NB4 (cell line): Measurements from ENCODE around the gene COL6A1.

Experiments used
- DNase-seq: peaks from one replicate; pipeline ENCODE4 v3.0.0; 2010; ENCODE audit warnings: low read depth
- H3K4me3 ChIP-seq: one replicate; pipeline ENCODE4 v1.5.1; 2011; ENCODE audit warnings: mild to moderate bottlenecking, low read depth, low read length, moderate library complexity
- MYC ChIP-seq: IDR thresholded peaks from 2 replicates; pipeline ENCODE4 v1.6.1; 2011; ENCODE audit warnings: low read depth, low read length
- POLR2A ChIP-seq: IDR thresholded peaks from 2 replicates; pipeline ENCODE4 v1.6.1; 2011; ENCODE audit warnings: mild to moderate bottlenecking; ENCODE audit not compliant: insufficient read length; ENCODE audit errors: extremely low read depth
- TF ChIP-seq, protein P1 (sequence below): IDR thresholded peaks from 2 replicates; pipeline ENCODE4 v1.6.1; 2011; ENCODE audit warnings: low read depth, low read length
- TF ChIP-seq, protein P2 (sequence below): IDR thresholded peaks from one replicate; pipeline ENCODE4 v1.5.1; 2012; ENCODE audit warnings: low read depth, low read length

Gene COL6A1, protein sequence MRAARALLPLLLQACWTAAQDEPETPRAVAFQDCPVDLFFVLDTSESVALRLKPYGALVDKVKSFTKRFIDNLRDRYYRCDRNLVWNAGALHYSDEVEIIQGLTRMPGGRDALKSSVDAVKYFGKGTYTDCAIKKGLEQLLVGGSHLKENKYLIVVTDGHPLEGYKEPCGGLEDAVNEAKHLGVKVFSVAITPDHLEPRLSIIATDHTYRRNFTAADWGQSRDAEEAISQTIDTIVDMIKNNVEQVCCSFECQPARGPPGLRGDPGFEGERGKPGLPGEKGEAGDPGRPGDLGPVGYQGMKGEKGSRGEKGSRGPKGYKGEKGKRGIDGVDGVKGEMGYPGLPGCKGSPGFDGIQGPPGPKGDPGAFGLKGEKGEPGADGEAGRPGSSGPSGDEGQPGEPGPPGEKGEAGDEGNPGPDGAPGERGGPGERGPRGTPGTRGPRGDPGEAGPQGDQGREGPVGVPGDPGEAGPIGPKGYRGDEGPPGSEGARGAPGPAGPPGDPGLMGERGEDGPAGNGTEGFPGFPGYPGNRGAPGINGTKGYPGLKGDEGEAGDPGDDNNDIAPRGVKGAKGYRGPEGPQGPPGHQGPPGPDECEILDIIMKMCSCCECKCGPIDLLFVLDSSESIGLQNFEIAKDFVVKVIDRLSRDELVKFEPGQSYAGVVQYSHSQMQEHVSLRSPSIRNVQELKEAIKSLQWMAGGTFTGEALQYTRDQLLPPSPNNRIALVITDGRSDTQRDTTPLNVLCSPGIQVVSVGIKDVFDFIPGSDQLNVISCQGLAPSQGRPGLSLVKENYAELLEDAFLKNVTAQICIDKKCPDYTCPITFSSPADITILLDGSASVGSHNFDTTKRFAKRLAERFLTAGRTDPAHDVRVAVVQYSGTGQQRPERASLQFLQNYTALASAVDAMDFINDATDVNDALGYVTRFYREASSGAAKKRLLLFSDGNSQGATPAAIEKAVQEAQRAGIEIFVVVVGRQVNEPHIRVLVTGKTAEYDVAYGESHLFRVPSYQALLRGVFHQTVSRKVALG

DNA sequence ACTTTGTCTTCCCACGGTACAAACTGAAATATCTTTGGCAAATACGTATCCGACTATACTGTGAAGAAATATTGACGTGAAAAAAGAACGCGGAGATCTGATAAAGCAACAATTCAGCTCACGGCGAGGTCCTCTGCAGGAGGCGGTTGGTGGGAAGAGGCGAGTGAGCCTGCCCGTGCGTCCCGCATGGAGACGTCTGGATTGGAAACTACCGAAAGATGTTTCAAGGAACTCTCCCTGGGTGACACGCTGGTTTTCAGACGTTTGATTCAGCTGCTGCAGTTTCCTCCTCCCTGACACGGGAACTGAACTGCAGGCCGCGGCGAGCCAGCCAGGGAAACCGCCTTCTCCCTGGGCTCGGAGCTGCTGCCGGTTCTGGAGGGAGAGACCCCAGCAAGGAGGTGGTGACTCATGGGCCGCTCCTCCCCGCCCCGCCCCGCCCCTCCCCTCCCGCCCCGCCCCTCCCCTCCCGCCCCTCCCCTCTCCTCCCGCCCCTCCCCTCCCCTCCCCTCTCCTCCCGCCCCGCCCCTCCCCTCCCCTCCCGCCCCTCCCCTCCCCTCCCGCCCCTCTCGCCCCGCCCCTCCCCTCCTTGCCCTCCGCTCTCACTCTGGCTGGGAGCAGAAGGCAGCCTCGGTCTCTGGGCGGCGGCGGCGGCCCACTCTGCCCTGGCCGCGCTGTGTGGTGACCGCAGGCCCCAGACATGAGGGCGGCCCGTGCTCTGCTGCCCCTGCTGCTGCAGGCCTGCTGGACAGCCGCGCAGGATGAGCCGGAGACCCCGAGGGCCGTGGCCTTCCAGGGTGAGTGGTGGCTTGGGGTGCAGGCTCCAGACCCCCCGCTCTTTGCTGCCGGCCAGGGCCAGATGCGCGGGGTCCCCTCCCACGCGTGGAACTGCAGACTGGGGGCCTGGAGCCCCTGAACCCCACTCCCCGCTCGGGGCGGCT is at the start of gene COL6A1:
Gene COL6A1 (plus strand): TSS at position 620 of the 941 bp plus-strand sequence. CDS start 81 bp downstream, at position 701.
- peak; percentile 86 for DNase-seq
- H3K4me3 ChIP-seq = peak within 1 kb of the TSS; percentile 6

DNA sequence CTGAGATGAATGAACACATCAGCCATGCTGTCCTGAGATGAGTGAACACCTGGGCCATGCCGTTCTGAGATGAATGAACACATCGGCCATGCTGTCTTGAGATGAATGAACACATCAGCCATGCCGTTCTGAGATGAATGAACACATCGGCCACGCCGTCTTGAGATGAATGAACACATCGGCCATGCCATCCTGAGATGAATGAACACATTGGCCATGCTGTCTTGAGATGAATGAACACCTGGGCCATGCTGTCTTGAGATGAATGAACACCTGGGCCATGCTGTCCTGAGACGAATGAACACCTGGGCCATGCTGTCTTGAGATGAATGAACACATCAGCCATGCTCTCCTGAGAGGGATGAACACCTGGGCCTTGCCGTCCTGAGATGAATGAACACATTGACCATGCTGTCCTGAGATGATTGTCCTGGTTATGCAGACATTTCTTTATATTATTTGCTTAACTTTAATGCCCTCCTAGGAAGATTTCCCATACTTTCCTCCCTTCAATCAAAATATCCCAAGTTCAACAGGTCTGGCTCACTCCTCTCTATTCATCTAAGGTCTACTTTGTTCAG is 48.6 kb upstream of the COL6A1 start:
- no peak for DNase-seq
- TF ChIP-seq, protein P1, sequence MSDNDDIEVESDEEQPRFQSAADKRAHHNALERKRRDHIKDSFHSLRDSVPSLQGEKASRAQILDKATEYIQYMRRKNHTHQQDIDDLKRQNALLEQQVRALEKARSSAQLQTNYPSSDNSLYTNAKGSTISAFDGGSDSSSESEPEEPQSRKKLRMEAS = no peak
- TF ChIP-seq POLR2A = no peak
- TF ChIP-seq, protein P2, sequence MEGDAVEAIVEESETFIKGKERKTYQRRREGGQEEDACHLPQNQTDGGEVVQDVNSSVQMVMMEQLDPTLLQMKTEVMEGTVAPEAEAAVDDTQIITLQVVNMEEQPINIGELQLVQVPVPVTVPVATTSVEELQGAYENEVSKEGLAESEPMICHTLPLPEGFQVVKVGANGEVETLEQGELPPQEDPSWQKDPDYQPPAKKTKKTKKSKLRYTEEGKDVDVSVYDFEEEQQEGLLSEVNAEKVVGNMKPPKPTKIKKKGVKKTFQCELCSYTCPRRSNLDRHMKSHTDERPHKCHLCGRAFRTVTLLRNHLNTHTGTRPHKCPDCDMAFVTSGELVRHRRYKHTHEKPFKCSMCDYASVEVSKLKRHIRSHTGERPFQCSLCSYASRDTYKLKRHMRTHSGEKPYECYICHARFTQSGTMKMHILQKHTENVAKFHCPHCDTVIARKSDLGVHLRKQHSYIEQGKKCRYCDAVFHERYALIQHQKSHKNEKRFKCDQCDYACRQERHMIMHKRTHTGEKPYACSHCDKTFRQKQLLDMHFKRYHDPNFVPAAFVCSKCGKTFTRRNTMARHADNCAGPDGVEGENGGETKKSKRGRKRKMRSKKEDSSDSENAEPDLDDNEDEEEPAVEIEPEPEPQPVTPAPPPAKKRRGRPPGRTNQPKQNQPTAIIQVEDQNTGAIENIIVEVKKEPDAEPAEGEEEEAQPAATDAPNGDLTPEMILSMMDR = no peak
- no peak for TF ChIP-seq MYC
- H3K4me3 ChIP-seq = no peak overlapping the region

More for the DNA sequence above, at the start of gene COL6A1:
- TF ChIP-seq POLR2A = no peak
- TF ChIP-seq, protein P1 = peak; percentile 25; the same call in 1 of the 2 replicates
- TF ChIP-seq, protein P2 = no peak
- no peak for TF ChIP-seq MYC

DNA sequence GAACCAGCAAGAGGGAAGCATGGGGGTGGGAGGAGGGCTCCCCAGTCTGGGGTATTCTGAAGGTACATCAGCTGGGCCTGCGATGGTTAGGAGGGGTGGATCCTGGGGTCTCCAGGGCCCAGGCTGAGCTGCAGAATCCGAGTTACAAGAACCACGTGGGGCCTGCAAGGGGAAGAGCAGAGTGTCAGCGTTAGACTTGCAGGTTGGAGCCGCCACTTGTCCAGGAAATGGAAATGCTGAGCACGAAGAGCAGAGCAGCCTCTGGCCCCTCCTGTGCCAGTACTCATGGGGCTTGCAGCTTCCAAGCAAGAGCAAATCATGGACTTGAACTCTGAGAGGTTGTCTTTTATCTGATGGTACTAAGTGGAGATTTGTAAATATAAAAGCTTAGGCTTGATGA is 47.5 kb upstream of the COL6A1 start:
- no peak overlapping the region for H3K4me3 ChIP-seq
- TF ChIP-seq POLR2A = no peak
- TF ChIP-seq, protein P2 = no peak
- no peak for DNase-seq

DNA sequence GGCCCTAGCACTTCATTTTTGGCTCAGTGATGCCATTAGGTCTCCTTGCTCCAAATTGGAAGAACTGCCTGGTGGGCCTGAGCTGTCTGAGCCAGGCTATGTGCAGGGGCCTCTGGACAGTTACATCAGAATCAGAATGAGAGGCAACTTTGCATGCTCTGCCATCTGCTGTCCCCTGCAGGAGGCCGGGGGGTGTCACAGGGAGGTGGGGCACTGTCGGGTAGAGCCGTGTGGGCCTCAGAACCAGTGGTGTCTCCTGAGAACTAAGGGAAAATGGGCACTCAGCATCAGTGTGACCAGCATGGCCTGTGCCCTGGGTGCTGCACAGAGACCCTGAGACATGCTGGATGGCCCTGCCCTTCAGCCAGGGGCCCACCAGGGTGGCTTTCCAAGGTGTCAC is 47.0 kb upstream of the COL6A1 start:
- TF ChIP-seq, protein P2 = no peak
- TF ChIP-seq POLR2A (no peak), MYC (no peak)
- TF ChIP-seq, protein P1 = no peak
- no peak overlapping the region for H3K4me3 ChIP-seq
- no peak for DNase-seq

DNA sequence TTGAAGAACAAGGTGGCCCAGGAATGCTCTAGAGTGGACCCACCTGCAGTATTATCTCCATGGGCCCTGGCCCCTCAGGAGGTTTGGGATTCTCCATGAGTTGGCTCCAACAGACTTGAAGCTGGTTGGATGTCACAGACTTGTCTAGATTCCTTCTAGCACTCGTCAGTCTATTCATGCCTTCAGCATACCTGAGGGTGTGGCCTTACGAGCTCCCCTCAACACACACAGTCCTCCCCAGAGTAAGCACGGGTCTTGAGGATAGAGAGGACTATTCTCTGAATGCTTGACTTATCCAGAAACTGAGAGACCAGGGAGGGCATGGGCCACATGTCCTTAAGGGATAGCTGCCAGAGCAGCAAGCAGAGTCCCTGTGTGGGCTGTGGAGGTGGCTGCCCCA is 45.9 kb upstream of the COL6A1 start:
- TF ChIP-seq, protein P2 = no peak
- TF ChIP-seq POLR2A (no peak), MYC (no peak)
- TF ChIP-seq, protein P1 = no peak
- H3K4me3 ChIP-seq = no peak overlapping the region
- DNase-seq = no peak
